DMS114 treated with DMSO at 0.1 percent for 48 hours (cell line): ENCODE results near the gene HSP90AB1.

Experiments used
- DNase-seq: peaks from one replicate; lab custom pipeline; 2025; ENCODE audit not compliant: unreplicated experiment; lab: John Stamatoyannopoulos, UW

HSP90AB1 gene

DNA sequence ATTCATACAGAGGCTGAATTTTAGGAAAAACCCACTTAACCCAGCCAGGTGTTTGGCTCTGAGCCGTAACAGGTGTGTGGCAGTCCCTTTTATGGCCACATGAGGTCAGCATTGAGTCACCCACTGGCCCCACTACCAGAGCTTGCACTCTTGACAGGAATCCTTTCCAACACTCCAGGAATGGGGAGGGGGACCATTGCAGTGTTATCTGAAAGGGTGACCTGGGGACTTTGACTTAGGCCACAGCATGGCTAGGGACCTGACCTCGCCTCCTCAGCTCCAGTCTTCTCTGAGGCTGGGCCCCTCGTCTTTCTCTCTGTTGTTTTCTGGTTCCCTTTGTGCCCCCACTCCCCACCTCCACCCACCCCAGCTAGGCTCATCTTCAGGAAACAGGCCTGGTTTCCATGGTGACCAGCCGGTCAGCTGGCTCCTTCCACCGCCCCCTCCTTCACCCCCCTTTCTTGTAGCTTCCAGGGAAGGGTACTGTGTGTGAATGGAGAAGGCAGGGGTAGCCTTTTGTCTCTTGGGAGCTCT is 21.3 kb downstream of the HSP90AB1 start:
- no peak for DNase-seq

DNA sequence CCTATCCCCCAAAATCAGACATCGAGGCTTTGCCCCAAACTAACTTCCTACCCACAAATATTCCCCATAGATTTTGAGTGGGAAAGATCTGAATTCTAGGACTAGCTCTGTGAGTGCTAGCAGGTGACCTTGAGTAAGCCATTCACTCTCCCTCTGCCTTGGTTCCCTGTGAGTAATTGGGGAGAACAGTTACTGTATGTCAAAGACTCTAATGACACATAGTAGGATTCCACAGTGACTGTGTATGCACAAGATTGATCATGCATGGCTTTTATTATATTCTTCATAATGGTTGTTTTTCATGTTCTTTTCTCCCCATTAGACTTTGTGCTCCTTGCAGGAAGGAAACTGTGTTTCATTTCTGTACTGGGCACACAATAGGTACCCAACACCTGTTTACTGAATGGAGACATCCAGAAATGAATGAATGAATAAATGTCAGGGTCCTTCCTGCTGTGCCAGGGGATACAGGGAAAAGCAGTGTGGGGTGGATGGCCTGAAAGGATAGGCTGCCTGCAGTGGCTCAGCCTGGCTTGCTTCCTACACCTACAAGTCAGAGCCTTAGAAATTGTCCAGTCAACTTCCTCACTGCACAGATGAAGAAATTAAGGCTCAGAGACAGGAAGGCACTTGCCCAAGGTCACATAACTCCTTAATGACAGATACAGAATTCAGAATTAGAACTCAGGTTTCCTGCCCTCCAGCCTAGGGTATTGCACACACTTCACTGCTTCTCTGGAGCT is 22.4 kb downstream of the HSP90AB1 start:
- DNase-seq = no peak

DNA sequence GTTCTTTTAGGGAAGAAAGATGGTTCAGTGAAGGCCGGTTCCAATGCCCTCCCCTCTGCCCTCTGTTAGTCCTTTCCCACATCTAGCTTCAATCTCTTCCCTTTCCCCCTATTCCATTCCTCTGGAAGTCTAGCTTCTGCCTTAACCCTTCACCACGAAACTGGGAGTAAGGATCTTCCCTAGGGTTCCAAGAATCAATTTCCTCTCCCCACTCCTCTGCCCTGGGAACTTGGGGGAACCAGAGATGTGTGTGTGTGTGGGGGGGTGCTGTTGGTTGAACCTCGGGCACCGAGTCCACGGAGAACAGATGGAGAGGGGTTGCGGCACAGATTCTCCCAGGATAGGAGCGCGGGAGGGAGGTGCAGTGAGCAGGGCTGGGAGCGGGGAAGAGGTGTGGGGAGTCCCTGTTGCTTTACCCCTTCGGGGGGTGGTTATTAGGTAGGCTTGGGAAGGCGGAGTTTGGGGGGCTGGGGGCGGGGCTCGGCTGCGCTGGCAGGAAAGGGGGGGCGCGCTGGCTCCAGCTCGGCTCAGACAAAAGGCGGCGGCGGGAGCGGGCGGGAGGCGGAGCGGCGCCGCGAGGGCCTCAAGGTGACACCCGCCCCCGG is 23.1 kb downstream of the HSP90AB1 start, which contains the start of gene TMEM151B:
Gene TMEM151B, plus strand, starts transcription at position 530 of the 605 bp plus-strand sequence. CDS start 293 bp downstream, outside the sequence.
- no peak for DNase-seq

DNA sequence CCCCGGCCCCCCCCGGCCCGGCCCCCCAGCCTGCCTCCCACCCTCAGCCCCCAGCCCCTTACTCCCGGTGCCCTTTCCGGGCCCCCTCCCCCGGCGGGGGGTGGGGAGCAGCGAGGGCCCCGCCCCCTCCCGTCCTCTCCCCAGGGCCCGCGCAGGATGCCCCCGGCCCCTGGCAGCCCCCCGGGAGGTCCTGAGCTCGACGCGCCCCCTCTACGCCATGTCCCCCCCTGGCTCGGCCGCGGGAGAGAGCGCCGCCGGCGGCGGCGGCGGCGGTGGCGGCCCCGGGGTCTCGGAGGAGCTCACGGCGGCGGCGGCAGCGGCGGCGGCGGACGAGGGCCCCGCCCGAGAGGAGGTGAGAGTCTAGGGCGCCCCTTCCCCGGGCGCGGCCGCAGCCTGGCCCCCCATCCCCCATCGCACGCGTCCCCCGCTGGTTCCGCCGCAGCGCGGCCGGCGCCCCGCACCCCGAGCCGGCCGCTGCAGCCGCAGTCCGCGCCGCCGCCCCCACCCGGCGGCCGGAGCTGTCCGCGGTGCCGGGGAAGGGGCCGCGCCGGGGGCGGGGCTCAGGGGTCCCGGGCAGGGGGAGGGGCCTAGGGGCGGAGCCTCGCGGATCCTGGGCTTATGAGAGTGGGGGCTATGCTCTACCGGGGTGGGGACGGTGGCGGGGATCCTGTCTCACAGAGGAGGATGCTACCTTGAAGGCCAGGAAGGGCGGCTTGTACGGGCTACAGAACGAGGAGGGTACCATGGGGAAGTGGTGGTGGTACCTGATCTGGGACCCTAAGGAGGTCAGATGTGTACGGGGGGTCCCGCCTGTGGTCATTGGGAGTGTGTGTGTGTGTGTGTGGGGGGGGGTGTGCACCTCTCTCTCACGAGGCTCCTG is 23.9 kb downstream of the HSP90AB1 start:
- no peak for DNase-seq

DNA sequence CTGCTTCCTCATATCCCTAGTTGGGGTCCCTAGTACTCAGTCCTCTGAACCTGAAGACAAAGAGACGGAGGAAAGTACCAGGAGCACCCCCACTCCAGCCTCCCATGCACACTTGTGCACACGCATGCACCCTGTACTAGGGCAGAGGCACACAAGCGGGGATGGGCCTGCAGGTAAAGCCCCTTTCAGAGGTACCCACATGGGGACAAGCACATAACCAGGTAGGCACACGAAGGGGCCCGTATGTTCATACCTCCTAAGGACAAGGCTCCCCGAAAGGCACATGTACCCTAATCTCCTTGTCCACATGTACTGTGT is 24.5 kb downstream of the HSP90AB1 start:
- no peak for DNase-seq

DNA sequence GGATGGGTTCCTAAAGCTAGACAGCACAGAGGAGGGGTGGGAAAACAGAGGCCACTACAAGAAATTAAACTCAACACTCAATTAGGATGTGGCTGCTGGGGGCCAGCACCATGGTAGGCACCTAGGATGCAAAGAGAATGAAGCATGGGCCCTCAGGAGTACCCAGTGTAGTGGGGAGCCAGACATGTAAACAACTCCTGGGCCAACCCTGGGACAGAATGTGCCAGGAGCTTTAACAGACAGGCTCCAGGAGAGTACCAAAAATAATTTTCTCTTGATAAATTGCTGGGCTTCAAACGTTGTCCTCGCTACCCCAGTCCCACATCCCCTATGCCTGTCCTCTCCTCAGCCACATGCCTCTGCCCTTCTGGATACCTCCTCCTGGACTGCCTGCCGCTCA is 25.0 kb downstream of the HSP90AB1 start:
- DNase-seq = no peak

DNA sequence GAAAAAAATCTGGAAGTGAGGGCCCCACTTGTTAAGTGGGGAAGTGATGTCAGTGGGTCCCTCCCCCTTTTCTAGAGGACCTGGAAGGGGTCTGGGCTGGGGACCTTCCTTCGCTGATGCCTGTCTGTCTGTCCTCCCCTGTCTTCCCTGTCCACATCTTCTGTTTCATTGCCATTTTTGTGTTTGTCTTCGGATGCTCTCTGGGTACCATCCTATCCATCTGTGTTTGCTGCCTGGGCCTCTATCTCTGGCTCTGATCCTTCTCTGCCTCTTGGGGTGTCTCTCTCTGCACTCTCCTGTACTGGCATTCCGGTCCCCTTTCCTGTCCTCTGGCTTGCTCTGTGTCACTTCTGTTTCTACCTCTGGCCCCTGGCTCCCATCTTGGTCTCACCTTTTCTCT is 25.6 kb downstream of the HSP90AB1 start:
- no peak for DNase-seq

DNA sequence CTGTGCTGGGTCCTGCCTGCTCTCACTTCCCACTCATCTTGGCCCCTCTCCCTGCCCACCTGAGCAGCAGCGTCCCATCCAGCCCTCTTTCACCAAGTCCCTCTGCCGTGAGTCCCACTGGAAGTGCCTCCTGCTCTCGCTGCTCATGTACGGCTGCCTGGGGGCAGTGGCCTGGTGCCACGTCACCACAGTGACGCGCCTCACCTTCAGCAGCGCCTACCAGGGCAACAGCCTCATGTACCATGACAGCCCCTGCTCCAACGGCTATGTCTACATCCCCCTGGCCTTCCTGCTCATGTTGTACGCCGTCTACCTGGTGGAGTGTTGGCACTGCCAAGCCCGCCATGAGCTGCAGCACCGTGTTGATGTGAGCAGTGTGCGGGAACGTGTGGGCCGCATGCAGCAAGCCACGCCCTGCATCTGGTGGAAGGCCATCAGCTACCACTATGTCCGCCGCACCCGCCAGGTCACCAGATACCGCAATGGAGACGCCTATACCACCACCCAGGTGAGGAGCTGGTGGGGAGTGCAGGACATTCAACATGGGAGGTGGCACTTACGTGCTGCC is 26.2 kb downstream of the HSP90AB1 start:
- no peak for DNase-seq

DNA sequence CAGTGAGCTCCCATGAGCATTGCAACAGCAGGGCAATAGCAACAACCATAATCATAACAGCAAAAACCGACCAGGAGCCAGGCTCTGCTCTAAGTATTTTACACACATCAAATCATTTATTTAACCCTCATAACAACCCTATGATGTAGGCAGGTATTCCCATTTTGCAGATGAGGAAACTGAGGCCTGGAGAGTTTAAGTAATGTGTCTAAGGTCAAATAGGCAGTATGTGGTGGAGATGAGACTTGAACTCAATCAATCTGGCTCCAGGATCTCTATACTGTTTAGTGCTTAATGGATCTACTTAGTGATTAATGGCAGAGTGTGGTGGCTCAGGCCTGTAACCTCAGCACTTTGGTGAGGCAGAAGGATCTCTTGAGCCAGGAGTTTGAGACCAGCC is 26.7 kb downstream of the HSP90AB1 start:
- DNase-seq = no peak

DNA sequence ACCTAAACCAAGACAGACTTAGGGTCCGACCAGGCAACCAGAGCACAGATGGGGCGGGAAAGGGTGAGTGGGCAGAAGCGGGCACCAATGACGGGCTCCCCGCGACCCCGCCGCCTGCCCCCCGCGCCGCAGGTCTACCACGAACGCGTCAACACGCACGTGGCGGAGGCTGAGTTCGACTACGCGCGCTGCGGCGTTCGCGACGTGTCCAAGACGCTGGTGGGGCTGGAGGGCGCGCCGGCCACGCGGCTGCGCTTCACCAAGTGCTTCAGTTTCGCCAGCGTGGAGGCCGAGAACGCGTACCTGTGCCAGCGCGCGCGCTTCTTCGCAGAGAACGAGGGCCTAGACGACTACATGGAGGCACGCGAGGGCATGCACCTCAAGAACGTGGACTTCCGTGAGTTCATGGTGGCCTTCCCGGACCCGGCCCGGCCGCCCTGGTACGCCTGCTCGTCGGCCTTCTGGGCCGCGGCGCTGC is 28.4 kb downstream of the HSP90AB1 start:
- DNase-seq = no peak

DNA sequence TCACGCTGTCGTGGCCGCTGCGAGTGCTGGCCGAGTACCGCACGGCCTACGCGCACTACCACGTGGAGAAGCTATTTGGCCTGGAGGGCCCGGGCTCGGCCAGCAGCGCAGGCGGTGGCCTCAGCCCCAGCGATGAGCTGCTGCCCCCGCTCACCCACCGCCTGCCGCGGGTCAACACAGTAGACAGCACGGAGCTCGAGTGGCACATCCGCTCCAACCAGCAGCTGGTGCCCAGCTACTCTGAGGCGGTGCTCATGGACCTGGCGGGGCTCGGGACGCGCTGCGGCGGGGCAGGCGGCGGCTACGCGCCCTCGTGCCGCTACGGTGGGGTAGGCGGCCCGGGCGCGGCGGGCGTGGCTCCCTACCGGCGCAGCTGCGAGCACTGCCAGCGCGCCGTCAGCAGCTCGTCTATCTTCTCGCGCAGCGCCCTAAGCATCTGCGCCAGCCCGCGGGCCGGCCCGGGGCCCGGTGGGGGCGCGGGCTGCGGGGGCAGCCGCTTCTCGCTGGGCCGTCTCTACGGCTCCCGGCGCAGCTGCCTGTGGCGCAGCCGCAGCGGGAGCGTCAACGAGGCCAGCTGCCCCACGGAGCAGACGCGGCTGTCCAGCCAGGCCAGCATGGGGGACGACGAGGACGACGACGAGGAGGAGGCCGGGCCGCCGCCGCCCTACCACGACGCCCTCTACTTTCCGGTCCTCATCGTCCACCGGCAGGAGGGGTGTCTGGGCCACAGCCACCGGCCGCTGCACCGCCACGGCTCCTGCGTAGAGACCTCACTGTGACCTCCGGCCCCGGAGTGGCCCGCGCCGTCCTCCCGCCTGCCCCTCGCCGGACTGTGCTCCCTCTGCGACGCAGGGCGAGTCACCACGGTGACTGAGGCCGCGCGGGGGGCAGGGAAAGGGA is 29.1 kb downstream of the HSP90AB1 start:
- DNase-seq = no peak

DNA sequence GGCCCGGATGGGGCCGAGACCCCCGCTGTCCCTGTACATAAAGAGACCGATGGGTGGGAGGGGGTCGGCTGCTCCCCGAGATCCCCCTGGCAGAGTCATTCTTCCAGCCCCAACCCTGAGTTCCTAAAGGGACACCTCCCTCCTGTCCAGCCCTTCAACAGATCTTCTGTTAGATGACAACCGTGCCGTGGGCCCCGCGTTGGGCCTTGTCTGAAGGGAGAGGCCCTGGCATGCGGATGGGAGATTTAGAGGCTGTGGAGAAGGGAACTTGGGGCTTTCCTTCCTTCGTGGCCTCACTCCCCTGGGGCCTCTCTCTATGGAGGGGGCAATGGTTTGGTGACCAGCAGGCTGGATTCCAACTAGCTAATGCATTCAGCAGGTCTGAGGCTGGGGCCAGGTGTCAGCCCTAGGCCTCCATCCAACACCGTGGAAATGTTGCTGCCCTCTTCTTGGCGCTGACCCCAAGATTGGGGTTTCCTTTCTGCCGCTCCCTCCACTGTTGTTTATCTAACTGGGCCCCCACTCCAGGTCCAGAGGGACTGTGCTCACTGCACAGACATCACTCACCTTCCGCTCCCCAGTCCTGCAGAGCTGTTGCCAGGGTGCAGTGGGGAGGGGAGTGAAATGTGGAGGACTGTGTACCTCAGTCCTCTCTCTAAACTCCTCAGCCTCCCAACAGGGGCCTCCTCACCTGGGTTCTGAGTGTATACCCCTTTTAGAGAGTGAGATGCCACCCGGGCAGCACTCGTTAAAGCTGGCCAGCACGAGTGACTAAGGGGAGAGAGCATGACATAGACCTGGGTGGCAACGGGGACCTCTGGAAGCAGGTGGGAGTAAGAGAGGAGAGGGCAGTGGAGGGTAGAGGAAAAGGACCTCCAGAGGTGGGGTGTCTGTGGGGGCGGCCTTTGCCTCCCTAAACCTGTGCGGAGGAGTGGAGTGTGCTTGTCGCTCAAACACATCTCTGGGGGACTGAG is 30.1 kb downstream of the HSP90AB1 start:
- no peak for DNase-seq

DNA sequence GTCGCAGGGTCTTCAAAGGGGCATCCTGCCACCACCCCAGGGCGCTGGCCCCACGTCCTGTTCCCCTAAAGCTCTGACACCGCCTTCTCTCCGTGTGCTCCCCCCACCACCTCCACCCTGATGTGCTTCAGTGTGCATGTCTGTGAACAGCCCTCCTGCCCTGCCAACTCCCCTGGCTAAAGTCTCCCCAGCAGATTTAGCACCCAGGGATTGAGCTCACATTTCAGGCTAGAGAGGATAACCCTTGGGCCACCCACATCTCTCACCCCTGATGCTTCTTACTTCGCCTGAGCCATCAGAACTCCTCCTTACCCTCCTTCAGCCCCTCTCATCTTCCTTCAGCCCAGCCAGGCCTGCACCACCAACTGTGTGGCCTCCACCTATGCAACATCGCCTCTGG is 30.9 kb downstream of the HSP90AB1 start:
- DNase-seq = no peak

DNA sequence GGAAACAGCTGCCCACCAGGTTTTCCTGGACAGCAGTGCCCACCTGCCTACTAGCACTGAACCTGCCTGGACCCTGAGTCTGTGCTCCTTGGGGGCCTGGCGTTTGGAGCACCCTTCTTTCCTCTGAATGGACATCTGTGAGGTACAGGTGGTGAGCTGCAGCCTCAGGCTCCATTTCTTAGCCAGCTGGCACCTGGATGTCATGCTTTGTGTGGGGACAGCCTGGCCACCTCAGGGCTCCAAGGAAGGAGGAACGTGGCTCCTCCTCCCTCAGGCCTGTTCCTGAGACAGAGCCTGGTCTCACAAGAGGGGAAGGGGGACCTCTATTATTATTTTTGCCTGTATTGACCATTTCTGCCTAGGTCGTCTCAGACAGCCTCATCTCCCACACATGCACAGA is 31.4 kb downstream of the HSP90AB1 start:
- no peak for DNase-seq

DNA sequence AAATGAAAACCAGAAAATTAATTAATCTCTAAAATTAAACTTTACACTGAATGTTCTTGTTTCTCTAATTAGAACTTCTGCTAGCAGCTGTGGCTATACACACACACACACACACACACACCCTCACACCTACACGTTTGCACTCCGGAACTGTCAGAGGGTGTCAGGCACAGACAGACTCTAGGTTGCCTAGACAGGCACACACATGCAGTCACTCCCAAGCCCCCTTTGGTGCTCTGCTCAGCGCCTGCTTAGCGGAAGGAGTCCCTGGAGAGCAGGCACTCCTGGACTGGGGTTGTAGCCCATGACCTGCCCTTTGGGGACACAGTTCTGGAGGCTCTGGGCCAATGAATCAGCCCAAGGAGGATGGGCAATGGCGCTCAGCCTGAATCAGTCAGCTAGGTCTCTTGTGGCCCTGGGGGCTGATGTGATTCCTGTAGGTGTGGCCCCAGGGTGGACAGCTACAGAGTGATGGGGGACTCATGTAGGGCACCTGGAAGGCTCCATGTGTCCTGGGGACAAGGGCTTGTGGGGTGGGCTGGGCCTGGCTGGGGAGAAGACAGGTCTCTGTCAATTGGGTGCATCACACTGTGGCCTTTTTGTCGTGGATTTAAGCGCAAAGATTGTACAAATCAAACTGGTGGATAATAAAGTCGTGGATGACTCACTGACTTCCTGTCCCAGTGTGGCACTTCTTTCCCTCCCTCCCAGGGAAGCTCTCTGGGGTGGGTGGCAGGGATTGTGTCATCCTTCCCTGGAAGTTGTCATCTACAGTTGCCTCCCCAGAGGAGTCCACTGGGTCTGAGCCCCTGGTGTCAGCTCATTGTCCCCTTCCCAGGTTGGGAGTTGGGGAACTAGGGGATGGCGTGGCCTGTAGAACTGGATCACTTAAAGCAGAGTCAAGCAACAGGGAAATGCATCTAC is 32.1 kb downstream of the HSP90AB1 start:
- no peak for DNase-seq

DNA sequence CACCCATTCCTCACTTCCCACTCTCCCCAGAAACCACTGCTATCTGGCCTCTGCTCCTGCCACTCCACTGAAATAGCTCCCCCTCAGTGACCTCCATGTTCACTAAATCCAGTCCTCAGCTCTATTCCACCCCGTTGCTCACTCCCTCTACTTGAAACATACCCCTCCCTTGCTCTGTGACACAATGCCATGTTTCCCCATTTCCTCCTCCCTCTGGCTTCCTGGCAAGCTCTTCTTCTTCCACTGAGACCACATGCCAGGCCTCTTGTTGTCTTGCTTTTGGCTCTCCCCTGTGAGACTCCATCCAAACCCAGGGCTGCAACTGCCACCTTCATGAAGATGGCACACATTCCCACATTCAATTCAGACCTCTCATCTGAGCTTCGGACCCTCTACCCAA is 37.2 kb downstream of the HSP90AB1 start:
- no peak for DNase-seq

DNA sequence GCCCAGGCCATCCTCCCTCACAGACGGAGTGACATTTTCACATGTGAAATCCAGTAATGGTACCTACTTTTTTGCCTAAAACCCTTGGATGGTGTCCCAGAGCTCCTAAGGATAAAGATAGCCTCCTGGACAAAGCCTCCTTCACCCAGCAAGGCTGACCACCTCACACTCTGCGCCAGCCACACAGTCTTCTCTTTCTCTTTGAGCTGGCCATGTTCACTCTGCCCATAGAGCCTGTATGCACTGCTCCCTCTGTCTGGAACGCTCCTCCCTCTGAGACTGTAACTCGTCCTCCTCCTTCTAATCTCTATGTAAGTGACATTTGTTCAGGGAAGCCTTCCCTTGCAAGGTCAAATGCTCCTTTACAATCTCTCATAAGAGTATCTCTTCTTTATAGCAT is 38.0 kb downstream of the HSP90AB1 start:
- DNase-seq = no peak
